IMR-90 (cell line): ENCODE data around the gene RIMS1. TPM values are rescaled to one million over a fixed set of nuclear protein-coding genes. Genes with fewer than 3 reads are reported as not detected.

Experiments used
- ATAC-seq: fragments of 200-7000 bp; cut with Tn5 transposase; 2 replicates; pipeline ENCODE4 v1.9.1; 2020; ENCODE audit warnings: low read depth, mild to moderate bottlenecking, moderate library complexity
- BruUV-seq: library from RNA; stranded (reverse); fragments of 400-500 nt; replicated peaks from 2 replicates; lab custom pipeline; 2021; lab: Mats Ljungman, UMichigan
- CTCF ChIA-PET: fragments of 300-600 bp; formaldehyde crosslinking; extraction: SDS; loops from one replicate; lab custom pipeline; 2021; ENCODE audit warnings: antibody characterized with exemption; lab: Yijun Ruan, JAX
- POLR2A ChIA-PET: fragments of 300-600 bp; sonication (Branson Sonifier 250); formaldehyde crosslinking; loops from one replicate; lab custom pipeline; 2022; ENCODE audit warnings: antibody characterized with exemption; ENCODE audit not compliant: unreplicated experiment; lab: Charles Lee
- DNase-seq: peaks from one replicate; pipeline ENCODE4 v3.0.0; 2013
- H2AFZ ChIP-seq: replicated peaks from 2 replicates; pipeline ENCODE3; 2013; ENCODE audit warnings: low read length, mild to moderate bottlenecking; ENCODE audit not compliant: poor library complexity
- H2AK5ac ChIP-seq: 2 replicates; pipeline ENCODE4 v1.6.1; 2013; ENCODE audit warnings: low read depth, low read length, inconsistent platforms
- H2AK9ac ChIP-seq: replicated peaks from 2 replicates; pipeline ENCODE3; 2013; ENCODE audit warnings: mild to moderate bottlenecking, low read depth, low read length, moderate library complexity; ENCODE audit not compliant: poor library complexity
- H2BK120ac ChIP-seq: 2 replicates; pipeline ENCODE4 v1.6.1; 2013; ENCODE audit warnings: low read depth, low read length, inconsistent platforms
- H2BK15ac ChIP-seq: 3 replicates; pipeline ENCODE4 v1.6.1; 2013; ENCODE audit warnings: low read depth, low read length, inconsistent platforms
- H2BK20ac ChIP-seq: 2 replicates; pipeline ENCODE4 v1.6.1; 2013; ENCODE audit warnings: low read depth, mild to moderate bottlenecking, inconsistent platforms, low read length, moderate library complexity
- H2BK5ac ChIP-seq: 2 replicates; pipeline ENCODE4 v1.6.1; 2013; ENCODE audit warnings: mild to moderate bottlenecking, low read depth, low read length, inconsistent platforms; ENCODE audit not compliant: poor library complexity, severe bottlenecking
- H3K14ac ChIP-seq: replicated peaks from 2 replicates; pipeline ENCODE4 v1.6.1; 2013; ENCODE audit warnings: low read depth, low read length, inconsistent platforms
- H3K18ac ChIP-seq: 2 replicates; pipeline ENCODE4 v1.6.1; 2013; ENCODE audit warnings: low read depth, low read length, control low read depth
- H3K23ac ChIP-seq: 2 replicates; pipeline ENCODE4 v1.6.1; 2013; ENCODE audit warnings: low read depth, low read length, inconsistent platforms
- H3K27ac ChIP-seq: 2 replicates; pipeline ENCODE4 v1.5.1; 2013; ENCODE audit warnings: mild to moderate bottlenecking, control low read depth, low read length; ENCODE audit not compliant: insufficient read depth
- H3K27me3 ChIP-seq: 2 replicates; pipeline ENCODE4 v1.6.1; 2013; ENCODE audit warnings: low read length; ENCODE audit not compliant: control insufficient read depth, insufficient read depth
- H3K36me3 ChIP-seq: 2 replicates; pipeline ENCODE4 v1.6.1; 2013; ENCODE audit warnings: low read length, mixed read lengths; ENCODE audit not compliant: control insufficient read depth, insufficient read depth
- H3K4ac ChIP-seq: 2 replicates; pipeline ENCODE4 v1.6.1; 2013; ENCODE audit warnings: low read depth, low read length, inconsistent platforms
- H3K4me1 ChIP-seq: 2 replicates; pipeline ENCODE4 v1.6.1; 2013; ENCODE audit warnings: low read length, mixed read lengths; ENCODE audit not compliant: control insufficient read depth, insufficient read depth
- H3K4me2 ChIP-seq: 2 replicates; pipeline ENCODE4 v1.6.1; 2013; ENCODE audit warnings: low read depth, mild to moderate bottlenecking, control low read depth, low read length, moderate library complexity
- H3K4me3 ChIP-seq: 2 replicates; pipeline ENCODE4 v1.5.1; 2013; ENCODE audit warnings: low read depth, mild to moderate bottlenecking, control low read depth, low read length, moderate library complexity; ENCODE audit not compliant: insufficient read depth
- H3K56ac ChIP-seq: 2 replicates; pipeline ENCODE4 v1.6.1; 2013; ENCODE audit warnings: low read length, inconsistent platforms; ENCODE audit not compliant: insufficient read depth; ENCODE audit errors: extremely low read depth
- H3K79me1 ChIP-seq, 2 experiments: 2 replicates each; pipeline ENCODE4 v1.6.1; 2013; ENCODE audit warnings: low read length in 2 of 2, inconsistent platforms in 1 of 2, low read depth in 1 of 2
- H3K9ac ChIP-seq: 2 replicates; pipeline ENCODE4 v1.6.1; 2013; ENCODE audit warnings: low read depth, low read length, control low read depth
- H3K9me1 ChIP-seq: 2 replicates; pipeline ENCODE4 v1.6.1; 2013; ENCODE audit warnings: low read length, inconsistent platforms; ENCODE audit not compliant: insufficient read depth
- H3K9me3 ChIP-seq: 2 replicates; pipeline ENCODE4 v1.6.1; 2013; ENCODE audit warnings: low read length; ENCODE audit not compliant: control insufficient read depth, insufficient read depth
- H4K20me1 ChIP-seq: 2 replicates; pipeline ENCODE4 v1.6.1; 2013; ENCODE audit warnings: low read length, inconsistent platforms; ENCODE audit not compliant: insufficient read depth
- H4K5ac ChIP-seq: 2 replicates; pipeline ENCODE4 v1.6.1; 2013; ENCODE audit warnings: mild to moderate bottlenecking, low read depth, low read length, control low read depth
- H4K8ac ChIP-seq, 2 experiments: 2 replicates each; pipeline ENCODE4 v1.6.1; 2013; ENCODE audit warnings: low read depth in 2 of 2, low read length in 2 of 2, control low read depth in 1 of 2, inconsistent platforms in 1 of 2
- H4K91ac ChIP-seq: 2 replicates; pipeline ENCODE4 v1.6.1; 2013; ENCODE audit warnings: low read depth, low read length, inconsistent platforms; ENCODE audit not compliant: insufficient read depth
- CTCF ChIP-seq: conservative IDR thresholded peaks from 2 replicates; pipeline ENCODE4 v1.5.1; 2012; ENCODE audit warnings: mild to moderate bottlenecking, low read depth, low read length, improper control_type of control experiment
- RAD21 ChIP-seq: IDR thresholded peaks from 2 replicates; pipeline ENCODE4 v1.6.1; 2012; ENCODE audit warnings: low read length, improper control_type of control experiment
- USF2 ChIP-seq: fragments of 150-350 bp; IDR thresholded peaks from 2 replicates; pipeline ENCODE4 v1.6.1; 2017; ENCODE audit warnings: mild to moderate bottlenecking, antibody characterized with exemption, low read length, low read depth
- dilution Hi-C: fragments of 300-500 bp; cut with HindIII; formaldehyde crosslinking; loops from one replicate; pipeline ENCODE4 v1.14.3; 2018; ENCODE audit warnings: low sequenced_read_pairs; ENCODE audit not compliant: unreplicated experiment
- in situ Hi-C: fragments of 300-500 bp; cut with MboI; formaldehyde crosslinking; loops from 3 replicates; pipeline ENCODE4 v1.14.3; 2019; ENCODE audit warnings: low sequenced_read_pairs, inconsistent platforms, mixed read lengths
- intact Hi-C: fragments of 100-400 bp; cut with micrococcal nuclease; formaldehyde crosslinking; loops from 2 replicates; pipeline ENCODE4 v1.10.0; 2022
- polyA plus RNA-seq, 3 experiments: library from polyadenylated mRNA; depleted of rRNA; stranded (reverse); fragments of >200 nt; gene quantifications; 2 replicates each; pipeline ENCODE4 v1.2.3, GENCODE V29; 2012; ENCODE audit warnings: low replicate concordance in 1 of 3
- total RNA-seq: library from RNA; depleted of rRNA; stranded (reverse); fragments of >200 nt; gene quantifications from 2 replicates; pipeline ENCODE4 v1.2.3, GENCODE V29; 2012

Gene RIMS1
- total and polyA plus RNA-seq, 2 of the 4 experiments (the other 2 are of a cell fraction): 0.44 to 3.8 TPM

- Histone ChIP-seq H2BK5ac (no peak overlapping the region), H3K4me3 (no peak overlapping the region), H3K9me3 (no peaks in the 10 kb centered on the region), H3K4me2 (no peak overlapping the region), H4K91ac (no peak overlapping the region), H4K20me1 (no peaks in the 10 kb centered on the region), H3K9me1 (no peaks in the 10 kb centered on the region), H3K79me1 (no peaks in the 10 kb centered on the region), H3K27ac (no peak overlapping the region), H3K18ac (no peak overlapping the region), H3K9ac (no peak overlapping the region), H3K23ac (no peak overlapping the region), H2BK15ac (no peak overlapping the region), H3K4ac (no peak overlapping the region), H3K4me1 (no peaks in the 10 kb centered on the region; the same call in 1 of the 2 replicates), H3K56ac (no peak overlapping the region), H4K8ac (no peak overlapping the region), H2AFZ (no peak overlapping the region), H3K36me3 (no peaks in the 10 kb centered on the region), H2BK120ac (no peak overlapping the region), H3K14ac (no peak overlapping the region), H4K5ac (no peak overlapping the region), H2AK9ac (no peak overlapping the region), H2BK20ac (no peak overlapping the region), H3K27me3 (no peaks in the 10 kb centered on the region), H2AK5ac (no peak overlapping the region)
- TF ChIP-seq CTCF (peak; percentile 37), RAD21 (peak; percentile 29; the same call in 1 of the 2 replicates), USF2 (no peak)
- CTCF ChIA-PET: no interaction called here
- intact Hi-C loops: loop anchor here (1.0 to 10.0 kb wide), 2 partner anchors 272 to 1044 kb away; no protein-coding TSS in a partner anchor
- DNase-seq: peak; percentile 38
- dilution Hi-C loops: no loop called here
- BruUV-seq: no TSS peak
- POLR2A ChIA-PET: no interaction called here
- in situ Hi-C loops: loop anchor here (25.0 kb wide), 1 partner anchor 447 kb away; no protein-coding TSS in a partner anchor
- ATAC-seq: peak; percentile 66
Observed at GRCh38 chr6:72140795-72141194, 254.4 kb downstream of the RIMS1 start.
